Measurements from ENCODE around the gene KRT37.

Gene KRT37

GRCh38 chr17:41424111-41424635 is at the start of gene KRT37:
TSS of gene KRT37 (minus strand) at chr17:41424585. CDS start at chr17:41424523, 62 bp downstream.
- no peak for DNase-seq (ENCODE audit: low read depth in 2 of 2)

- no peak for DNase-seq (ENCODE audit: low read depth in 2 of 2)
These were observed 44.0 kb upstream of the KRT37 start for GRCh38 chr17:41468346-41468745.

DNA sequence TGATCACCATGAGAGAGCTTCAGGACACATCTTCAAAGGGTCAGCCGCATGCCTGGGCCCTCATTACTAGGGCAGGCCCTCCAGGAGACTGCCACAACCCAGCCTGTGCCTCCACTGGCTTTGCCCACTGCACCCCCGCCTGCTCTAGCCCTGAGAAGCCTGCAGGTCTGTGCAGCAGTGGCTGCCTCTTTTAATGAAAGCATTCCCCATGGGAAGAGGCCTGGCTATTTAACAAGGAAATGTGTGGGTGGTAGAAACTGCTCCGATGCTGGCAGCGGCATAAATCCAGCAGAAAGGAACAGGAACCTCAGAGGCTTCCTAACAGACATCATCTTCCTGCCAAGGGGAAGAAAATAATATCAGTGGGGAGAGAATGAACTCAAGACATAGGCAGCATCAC is 43.2 kb upstream of the KRT37 start:
- DNase-seq (ENCODE audit: low read depth in 2 of 2): no peak

DNA sequence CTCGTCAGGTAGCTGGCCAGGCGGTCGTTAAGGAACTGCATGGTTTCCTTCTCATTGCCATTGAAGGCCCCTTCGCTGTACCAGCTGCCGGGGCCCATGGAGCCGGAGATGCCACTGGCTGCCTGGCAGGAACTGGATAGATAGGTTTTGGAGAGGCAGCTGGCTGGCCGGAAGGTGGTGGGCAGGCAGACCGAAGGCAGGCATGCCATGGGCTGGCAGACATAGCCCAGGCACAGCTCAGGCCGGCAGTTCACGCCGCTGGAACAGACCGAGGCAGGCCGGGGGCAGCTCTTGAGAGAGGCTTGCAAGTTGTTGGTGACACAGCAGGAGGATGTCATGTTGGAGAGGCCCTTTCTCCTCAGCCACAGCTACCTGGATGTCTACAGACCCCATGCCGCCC is 42.6 kb upstream of the KRT37 start, which contains the start of gene KRT32:
KRT32 (minus strand) TSS at position 399 of the 400 bp plus-strand sequence; CDS start at position 338, 61 bp downstream.
- DNase-seq (ENCODE audit: low read depth in 2 of 2): no peak

GRCh38 chr17:41464682-41465081 is 40.3 kb upstream of the KRT37 start:
- DNase-seq (ENCODE audit: low read depth in 2 of 2): no peak

GRCh38 chr17:41464173-41464572 is 39.8 kb upstream of the KRT37 start:
- DNase-seq (ENCODE audit: low read depth in 2 of 2): no peak

DNA sequence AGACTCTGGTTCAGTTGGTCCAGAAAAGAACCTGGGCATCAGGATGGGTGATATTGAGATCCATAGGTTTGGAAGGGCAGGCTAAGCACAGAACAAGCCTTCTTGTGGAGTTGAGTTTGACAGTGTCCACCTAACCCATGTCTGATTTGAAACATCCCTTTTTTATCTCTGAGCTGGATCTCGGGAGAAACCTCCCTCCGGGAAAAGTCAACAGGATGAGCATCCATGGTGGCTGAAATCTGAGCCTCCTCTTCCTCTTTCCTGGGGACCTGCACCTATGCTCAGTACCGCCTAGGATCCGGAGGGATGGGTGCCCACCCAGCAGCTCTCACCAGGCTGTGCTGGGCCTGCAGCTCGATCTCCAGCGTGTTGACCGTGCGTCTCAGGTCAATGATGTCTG is 39.4 kb upstream of the KRT37 start:
- DNase-seq (ENCODE audit: low read depth in 2 of 2): no peak

DNA sequence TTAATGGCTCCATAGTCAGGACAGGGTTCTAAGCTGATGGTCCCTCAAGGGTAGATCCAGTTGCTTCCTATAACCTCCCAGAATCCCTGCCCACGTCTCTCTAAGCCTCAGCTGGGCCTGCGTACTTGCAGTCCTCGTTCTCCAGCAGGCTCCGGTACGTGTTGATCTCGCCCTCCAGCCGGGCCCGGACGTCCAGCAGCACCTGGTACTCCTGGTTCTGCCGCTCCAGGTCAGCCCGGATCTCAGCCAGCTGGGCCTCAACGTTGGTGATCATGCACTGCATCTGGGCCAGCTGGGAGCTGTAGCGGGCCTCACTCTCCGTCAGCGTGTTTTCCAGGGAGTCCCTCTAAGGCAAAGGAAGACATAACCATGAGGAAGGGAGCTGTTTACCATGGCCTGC is 38.3 kb upstream of the KRT37 start:
- no peak for DNase-seq (ENCODE audit: low read depth in 2 of 2)

DNA sequence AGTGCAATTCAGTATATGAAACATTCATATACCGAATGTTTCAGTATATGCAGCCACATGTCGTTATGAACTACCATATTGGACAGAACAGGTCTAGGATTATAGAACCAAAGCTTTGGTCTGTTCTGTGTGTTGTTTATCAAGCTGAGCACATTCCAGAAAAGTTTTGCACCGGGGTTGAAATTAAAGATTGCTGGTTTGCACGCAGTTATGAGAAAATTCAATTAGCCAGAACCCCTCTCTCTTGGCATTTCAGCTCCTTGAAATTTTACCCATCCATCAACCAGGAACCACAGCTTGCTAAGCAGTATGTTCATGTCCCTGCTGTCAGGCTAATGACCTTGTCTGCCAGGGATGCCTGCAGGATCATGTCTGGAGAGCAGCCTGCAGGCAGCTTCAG is 33.3 kb upstream of the KRT37 start:
- no peak for DNase-seq (ENCODE audit: low read depth in 2 of 2)

DNA sequence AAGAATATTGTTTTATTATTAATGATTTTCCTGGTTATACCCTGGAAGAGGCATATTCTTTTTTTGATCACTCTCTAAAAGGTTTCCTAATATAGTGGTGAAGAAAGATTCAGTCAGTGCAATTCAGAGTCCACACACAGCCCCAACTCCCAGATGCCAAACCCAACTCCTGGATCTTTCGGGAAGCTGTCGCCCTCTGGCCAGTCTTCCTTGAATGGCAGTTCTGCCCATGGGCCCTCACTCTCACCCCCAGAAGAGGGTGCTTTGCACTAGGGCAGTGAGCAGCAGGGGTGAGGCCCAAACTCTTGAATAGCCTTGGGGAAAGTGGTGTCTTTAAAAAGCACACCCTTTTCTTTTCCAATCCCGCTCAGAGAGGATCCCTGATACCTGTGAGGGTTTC is 31.8 kb upstream of the KRT37 start:
- DNase-seq (ENCODE audit: low read depth in 2 of 2): no peak

- no peak for DNase-seq (ENCODE audit: low read depth in 2 of 2)
These were observed 30.9 kb upstream of the KRT37 start for GRCh38 chr17:41455236-41455635.

DNA sequence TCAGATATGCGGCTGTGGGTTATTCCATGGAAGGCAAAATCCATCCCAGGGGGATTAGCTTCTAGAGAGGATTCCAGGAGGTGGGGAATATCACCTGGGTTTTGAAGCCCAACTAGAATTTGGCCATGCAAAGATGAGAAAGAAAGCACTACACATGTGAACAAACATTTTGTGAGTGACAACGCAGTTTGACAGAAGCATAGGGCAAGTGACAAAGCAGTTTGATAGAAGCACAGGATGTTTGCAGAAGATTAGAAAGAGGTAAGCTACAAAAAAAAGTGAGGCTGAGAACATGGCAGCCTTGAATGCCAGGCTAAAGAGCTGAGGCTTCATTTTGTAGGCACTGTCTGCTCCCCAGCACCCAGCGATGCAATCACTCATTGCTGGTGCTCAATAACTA is 28.7 kb upstream of the KRT37 start:
- no peak for DNase-seq (ENCODE audit: low read depth in 2 of 2)

DNA sequence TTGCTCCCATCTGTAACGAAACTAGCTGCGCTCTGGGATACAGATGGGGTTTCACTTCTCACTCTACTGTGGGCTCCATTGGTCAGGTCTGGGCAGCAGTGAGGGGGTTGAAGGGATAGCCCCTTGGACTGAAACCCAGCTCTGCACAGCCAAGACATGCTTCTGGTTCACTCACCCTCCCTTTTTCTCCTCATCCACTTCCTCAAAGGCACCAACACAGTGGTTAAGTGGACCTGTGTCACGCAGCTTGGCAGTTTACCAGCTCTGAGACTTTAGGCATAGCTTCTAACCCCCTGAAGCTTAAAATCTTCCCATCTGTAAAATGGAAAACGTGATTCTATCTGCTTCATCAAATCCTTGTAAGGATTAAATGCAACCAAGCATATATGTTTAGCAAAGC is 27.9 kb upstream of the KRT37 start:
- DNase-seq (ENCODE audit: low read depth in 2 of 2): no peak

DNA sequence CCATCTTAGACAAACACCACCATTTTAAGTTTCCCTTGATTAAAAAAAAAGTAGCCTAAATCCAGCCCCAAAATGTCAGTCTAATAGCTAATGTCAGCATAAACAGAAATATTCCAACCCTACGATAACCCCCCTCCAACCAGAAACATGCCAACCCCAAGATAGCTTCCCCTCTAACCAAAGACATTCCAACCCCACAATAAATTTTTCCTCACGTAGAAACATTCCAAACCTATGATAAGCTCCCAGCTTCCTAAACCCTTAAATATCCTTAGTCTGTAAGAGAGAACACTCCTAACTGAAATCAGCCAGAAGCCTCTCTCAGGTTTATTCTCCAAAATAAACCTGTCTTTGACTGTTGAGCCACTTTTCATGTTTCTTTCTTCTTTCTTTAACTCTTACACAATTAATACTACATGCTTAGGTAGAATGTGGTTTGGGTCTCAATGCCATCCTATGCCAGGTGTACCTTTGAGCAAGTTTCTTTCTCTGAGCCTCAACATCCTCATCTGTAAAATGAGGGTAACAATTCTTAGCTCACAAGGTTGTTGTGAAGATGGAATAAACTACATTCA is 26.9 kb upstream of the KRT37 start:
- DNase-seq (ENCODE audit: low read depth in 2 of 2): no peak

- DNase-seq (ENCODE audit: low read depth in 2 of 2): no peak
These were observed 24.6 kb upstream of the KRT37 start for GRCh38 chr17:41449008-41449407.

DNA sequence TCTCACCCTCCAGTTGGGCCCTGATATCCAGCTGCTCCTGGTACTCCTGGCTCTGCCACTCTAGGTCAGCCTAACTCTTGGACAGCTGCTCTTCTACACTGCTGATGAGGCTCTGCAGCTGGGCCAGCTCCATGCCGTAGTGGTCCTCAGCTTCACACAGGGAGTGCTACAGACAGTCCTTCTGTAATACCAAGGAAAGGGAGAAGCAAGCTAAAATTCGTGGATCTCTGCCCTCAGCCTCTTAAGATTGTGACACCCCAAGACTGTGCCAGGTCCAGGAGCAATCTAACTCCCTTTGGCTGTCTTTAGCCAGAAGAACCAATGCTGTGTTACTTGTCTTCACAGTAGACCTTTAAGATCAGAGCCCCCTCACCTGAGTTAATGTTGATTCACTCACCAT is 24.1 kb upstream of the KRT37 start:
- no peak for DNase-seq (ENCODE audit: low read depth in 2 of 2)

DNA sequence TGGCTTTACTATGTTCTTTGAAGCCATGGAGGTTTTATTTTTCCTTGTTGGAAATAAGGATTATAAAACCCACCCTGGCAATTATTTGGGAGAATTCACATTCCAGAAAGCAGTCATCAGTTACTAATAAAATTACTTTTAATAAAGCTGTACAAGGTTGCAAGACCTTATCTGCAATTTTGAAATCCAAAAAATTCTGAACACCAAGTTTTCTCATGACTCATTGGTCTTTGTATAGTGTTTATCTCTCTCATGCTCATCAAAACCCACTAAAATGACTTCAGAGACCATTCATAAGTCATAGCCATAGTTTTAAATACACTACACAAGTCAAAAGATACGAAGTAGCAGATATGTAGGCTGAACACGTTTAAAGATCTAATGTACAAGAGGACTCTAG is 22.4 kb upstream of the KRT37 start:
- no peak for DNase-seq (ENCODE audit: low read depth in 2 of 2)

DNA sequence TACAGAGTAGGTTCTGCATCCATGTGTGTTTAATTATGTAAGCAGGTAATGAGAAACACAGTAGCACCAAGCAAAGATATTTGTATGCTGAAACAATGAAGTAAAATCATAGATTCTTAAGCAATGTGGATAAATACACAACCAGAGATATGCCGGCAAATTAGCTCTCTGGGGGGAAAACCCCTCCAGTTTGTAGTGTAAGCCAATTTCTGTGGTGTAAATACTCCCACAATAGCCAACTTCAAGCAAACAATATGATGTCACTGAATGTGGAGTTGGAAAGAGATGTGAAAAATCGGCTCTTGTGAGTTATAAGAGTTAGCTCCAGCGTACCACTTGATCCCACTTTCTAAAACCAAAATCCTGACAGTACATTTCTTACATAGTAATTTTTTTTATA is 20.3 kb upstream of the KRT37 start:
- no peak for DNase-seq (ENCODE audit: low read depth in 2 of 2)

- DNase-seq (ENCODE audit: low read depth in 2 of 2): no peak
These were observed 19.8 kb upstream of the KRT37 start for GRCh38 chr17:41444186-41444585.

GRCh38 chr17:41442739-41443138 is 18.4 kb upstream of the KRT37 start:
- no peak for DNase-seq (ENCODE audit: low read depth in 2 of 2)

- DNase-seq (ENCODE audit: low read depth in 2 of 2): no peak
These were observed 16.2 kb upstream of the KRT37 start, which contains the start of gene KRT38 for GRCh38 chr17:41440531-41441033. TSS of gene KRT38 (minus strand) at chr17:41440983. CDS start at chr17:41440921, 62 bp downstream.

GRCh38 chr17:41439375-41439774 is 15.0 kb upstream of the KRT37 start:
- no peak for DNase-seq (ENCODE audit: low read depth in 2 of 2)

DNA sequence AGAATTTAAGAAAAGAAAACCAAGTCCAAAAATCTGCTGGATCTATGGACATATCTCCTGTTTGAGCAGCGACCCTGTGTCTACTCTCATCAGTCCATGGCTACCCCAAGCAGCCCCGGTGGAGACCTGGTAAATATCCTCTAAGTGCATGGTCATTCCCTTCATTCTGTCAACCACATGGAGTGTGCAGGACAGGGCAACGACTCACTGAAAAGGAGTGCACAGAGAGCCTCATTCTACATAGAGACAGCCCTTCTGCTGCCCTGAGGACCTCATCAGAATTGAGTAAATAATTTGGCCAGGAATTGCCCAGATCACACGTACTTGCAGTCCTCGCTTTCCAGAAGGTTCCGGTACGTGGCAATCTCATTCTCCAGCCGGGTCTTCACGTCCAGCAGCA is 13.4 kb upstream of the KRT37 start:
- no peak for DNase-seq (ENCODE audit: low read depth in 2 of 2)

DNA sequence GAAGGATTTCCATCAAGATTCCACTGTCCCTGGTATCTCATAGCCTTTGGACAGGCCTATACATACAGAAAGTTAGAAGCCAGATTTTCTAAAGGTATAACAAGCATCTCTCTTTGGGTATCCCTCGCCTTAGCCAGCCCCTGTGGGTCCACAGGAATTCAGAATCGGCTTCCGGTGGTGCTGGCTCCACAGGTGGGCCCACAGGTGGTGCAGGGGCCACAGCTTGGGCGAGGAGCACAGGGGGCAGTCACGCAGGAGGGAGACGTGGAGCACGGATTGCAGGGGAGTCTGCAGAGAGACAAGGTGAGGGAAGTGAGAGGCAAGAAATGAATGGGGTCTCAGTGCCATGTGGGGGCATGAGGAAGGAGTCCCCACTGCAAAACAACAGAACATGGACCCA is 12.9 kb upstream of the KRT37 start:
- no peak for DNase-seq (ENCODE audit: low read depth in 2 of 2)

Measured in stimulated activated CD4-positive, alpha-beta T cell treated with anti-CD3 and anti-CD28 coated beads, Interleukin-15, amount 100 ng/mL, for 48 hours (primary cell).